Thoracic aorta (tissue), 2 donors: ENCODE results near the gene TXNRD2. TPM values are rescaled to one million over a fixed set of nuclear protein-coding genes. Genes with fewer than 3 reads are reported as not detected.

Experiments
- ATAC-seq: fragments of 150-250 bp; one replicate; pipeline ENCODE4 v1.8.0; 2017; ENCODE audit warnings: low read depth; ENCODE audit not compliant: insufficient number of reproducible peaks, low FRiP score
- DNase-seq: peaks from one replicate; pipeline ENCODE4 v3.0.0-alpha.2; 2020; ENCODE audit warnings: low spot score
- H3K27ac ChIP-seq, 2 donors: fragments of 200-600 bp; sonication (generic); 1 replicate in 1 of 2; 2 replicates in 1 of 2; pipeline ENCODE4 v1.5.1; 2016; ENCODE audit warnings: mild to moderate bottlenecking in 2 of 2, moderate library complexity in 2 of 2
- H3K27me3 ChIP-seq: fragments of 200-600 bp; sonication (generic); replicated peaks from 2 replicates; pipeline ENCODE4 v1.6.0; 2016; ENCODE audit warnings: mild to moderate bottlenecking; ENCODE audit not compliant: insufficient read depth
- H3K36me3 ChIP-seq: fragments of 200-600 bp; sonication (generic); one replicate; pipeline ENCODE4 v1.5.1; 2016
- H3K4me1 ChIP-seq, 2 donors: fragments of 200-600 bp; sonication (generic); 1 replicate in 1 of 2; 2 replicates in 1 of 2; pipeline versions ENCODE4 v1.5.1 to v1.6.0; 2016; ENCODE audit warnings: low read depth in 2 of 2, mild to moderate bottlenecking in 1 of 2; ENCODE audit not compliant: control insufficient read depth in 1 of 2
- H3K4me3 ChIP-seq: fragments of 200-600 bp; sonication (generic); 2 replicates; pipeline ENCODE4 v1.5.1; 2016; ENCODE audit warnings: mild to moderate bottlenecking
- H3K9me3 ChIP-seq: fragments of 200-600 bp; sonication (generic); 2 replicates; pipeline ENCODE4 v1.5.1; 2016
- total RNA-seq, 2 donors: library from RNA; depleted of rRNA; stranded (reverse); fragments of >200 nt; gene quantifications; one replicate each; pipeline versions ENCODE4 v1.1.0 to v1.2.3, GENCODE V29; 2016
- TF ChIP-seq, protein P1 (sequence below): fragments of 200-600 bp; sonication (generic); IDR thresholded peaks from one replicate; pipeline ENCODE4 v1.5.1; 2019; ENCODE audit warnings: antibody characterized with exemption

TXNRD2 gene
- total RNA-seq, 2 donors from 2014 or later, result 27.4 to 37.6 TPM

DNA sequence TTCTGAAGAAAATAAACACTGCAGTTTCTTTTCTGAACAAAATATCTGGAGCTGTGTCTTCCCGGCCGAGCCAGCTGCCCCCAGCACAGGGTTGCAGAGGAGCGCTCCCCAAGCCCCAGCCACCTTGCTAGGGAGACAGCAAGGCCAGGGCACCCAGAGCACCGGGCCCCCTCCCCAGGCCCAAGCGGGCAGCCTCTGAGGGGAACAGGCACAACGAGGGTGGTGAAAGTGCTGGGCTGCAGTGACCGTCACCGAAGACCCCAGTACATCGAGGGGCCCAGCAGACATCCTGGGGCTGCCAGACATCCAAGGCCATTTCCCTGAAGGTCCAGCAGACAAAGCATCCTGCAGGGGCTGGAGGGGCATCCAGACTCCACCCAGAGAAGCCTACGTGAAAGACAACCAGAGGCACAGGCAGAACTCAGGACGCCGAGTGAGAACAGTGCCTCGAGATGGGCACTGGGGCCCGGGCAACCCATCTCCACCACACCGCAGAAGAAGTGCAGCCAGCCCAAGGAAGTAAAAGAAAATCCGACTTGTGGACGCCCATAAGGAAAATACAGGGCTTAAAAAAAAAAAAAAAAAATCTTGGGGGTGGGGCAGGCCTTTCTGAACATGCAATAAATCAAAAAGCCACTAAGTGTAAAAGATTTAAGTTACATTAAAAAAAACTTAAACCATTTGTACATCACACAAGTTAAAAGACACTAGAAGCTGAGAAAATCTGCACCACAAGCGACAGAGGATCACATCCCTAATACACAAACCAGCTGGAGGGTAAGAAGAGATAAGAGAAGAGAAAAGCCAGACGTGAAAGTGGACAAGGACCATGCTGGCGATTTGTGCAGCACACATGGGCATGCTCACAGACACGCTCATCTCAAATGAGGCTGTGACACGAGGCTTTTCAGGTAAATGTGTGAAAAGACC lies 36.0 kb downstream of the TXNRD2 start:
- Histone ChIP-seq H3K36me3 (peaks cover 5% of the 10 kb centered on the region), H3K27me3 (no peaks in the 10 kb centered on the region), H3K4me3 (no peak overlapping the region), H3K9me3 (no peaks in the 10 kb centered on the region), H3K27ac (no peak overlapping the region), H3K4me1 (no peaks in the 10 kb centered on the region)
- no peak for DNase-seq
- no peak for ATAC-seq
- TF ChIP-seq, protein P1, sequence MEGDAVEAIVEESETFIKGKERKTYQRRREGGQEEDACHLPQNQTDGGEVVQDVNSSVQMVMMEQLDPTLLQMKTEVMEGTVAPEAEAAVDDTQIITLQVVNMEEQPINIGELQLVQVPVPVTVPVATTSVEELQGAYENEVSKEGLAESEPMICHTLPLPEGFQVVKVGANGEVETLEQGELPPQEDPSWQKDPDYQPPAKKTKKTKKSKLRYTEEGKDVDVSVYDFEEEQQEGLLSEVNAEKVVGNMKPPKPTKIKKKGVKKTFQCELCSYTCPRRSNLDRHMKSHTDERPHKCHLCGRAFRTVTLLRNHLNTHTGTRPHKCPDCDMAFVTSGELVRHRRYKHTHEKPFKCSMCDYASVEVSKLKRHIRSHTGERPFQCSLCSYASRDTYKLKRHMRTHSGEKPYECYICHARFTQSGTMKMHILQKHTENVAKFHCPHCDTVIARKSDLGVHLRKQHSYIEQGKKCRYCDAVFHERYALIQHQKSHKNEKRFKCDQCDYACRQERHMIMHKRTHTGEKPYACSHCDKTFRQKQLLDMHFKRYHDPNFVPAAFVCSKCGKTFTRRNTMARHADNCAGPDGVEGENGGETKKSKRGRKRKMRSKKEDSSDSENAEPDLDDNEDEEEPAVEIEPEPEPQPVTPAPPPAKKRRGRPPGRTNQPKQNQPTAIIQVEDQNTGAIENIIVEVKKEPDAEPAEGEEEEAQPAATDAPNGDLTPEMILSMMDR, result no peak

DNA sequence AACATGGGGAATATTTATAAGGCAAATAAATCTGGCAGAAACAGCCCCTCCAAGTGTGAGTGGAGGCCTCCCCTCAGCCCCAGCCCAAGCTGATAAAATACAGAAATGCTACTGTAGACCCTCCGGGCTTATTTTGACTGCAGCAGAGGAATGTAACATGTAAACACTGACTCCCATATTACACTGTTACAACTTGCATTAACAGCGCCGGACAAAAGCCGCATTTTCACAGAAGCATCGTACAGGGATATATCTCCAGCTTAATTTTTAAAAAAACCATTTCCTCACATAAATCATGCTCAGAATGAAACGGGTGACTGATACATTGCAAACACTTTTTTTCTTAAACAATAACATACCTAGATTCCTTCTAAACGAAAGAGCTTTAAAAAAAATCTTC lies 36.7 kb downstream of the TXNRD2 start:
- Histone ChIP-seq H3K27me3 (no peaks in the 10 kb centered on the region), H3K36me3 (peaks cover 5% of the 10 kb centered on the region), H3K4me1 (no peaks in the 10 kb centered on the region), H3K9me3 (no peaks in the 10 kb centered on the region), H3K27ac (no peak overlapping the region), H3K4me3 (no peak overlapping the region)
- ATAC-seq (no peak), DNase-seq (no peak)
- TF ChIP-seq, protein P1, result no peak

DNA sequence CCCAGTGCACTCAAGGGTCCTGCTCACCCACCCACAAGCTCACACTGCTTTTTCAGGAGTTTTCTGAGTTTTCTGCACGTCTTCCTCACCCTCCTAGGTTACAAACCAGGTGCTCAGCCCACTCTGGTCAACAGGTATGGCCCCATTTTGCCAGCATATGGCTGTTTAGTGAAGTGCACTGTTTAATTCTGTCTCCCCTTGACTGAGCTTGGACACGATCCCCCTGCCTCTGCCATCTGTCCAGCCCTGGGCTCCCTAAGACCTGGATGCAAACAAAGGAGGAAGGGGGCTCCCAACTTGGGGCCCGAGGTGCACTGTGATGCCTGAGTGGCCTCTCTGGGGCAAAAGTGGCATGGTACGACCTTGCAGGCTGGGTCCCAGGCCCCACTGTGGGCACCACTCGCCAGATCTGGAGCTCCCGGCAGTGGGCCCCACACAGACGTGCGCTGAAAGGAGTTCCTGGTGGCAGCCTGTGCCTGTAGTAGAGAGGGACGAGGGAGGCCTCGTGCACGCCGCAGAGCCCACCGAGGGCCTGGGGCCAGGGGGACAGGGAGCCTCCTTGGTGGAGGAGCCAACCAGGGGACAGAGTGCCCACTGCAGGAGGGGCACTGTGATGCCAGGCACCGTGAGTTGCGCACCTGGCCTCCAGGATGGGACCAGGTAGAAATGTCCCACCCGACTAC lies 37.3 kb downstream of the TXNRD2 start:
- H3K4me1 ChIP-seq, result no peaks in the 10 kb centered on the region
- TF ChIP-seq, protein P1, result no peak
- H3K9me3 ChIP-seq, result no peaks in the 10 kb centered on the region
- H3K4me3 ChIP-seq, result no peak overlapping the region
- no peak for DNase-seq
- peaks cover 5% of the 10 kb centered on the region for H3K36me3 ChIP-seq
- ATAC-seq, result no peak
- H3K27ac ChIP-seq, result no peak overlapping the region
- H3K27me3 ChIP-seq, result no peaks in the 10 kb centered on the region

DNA sequence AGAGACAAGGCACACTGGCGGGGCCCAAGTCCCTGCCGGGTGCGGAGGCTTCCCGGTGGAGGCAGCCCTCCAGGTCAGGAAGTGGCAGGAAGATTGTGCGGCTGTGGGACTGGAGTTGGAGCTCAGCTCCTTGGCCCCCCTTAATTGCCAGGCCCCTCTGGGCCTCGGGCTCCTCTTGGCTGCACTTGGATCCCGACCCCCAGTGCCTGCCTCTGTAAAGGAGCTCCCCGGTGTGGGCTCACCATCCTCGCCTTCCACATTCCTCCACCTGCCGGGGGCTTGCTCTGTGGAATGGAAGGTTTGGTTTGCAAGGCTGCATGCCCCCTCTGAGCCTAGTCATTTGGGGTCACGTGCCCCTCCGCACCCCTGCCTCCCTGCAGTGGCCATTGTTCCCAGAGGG lies 38.1 kb downstream of the TXNRD2 start:
- no peaks in the 10 kb centered on the region for H3K4me1 ChIP-seq
- no peak overlapping the region for H3K4me3 ChIP-seq
- peaks cover 12% of the 10 kb centered on the region for H3K36me3 ChIP-seq
- no peak for DNase-seq
- H3K9me3 ChIP-seq, result no peaks in the 10 kb centered on the region
- ATAC-seq, result no peak
- no peak overlapping the region for H3K27ac ChIP-seq
- H3K27me3 ChIP-seq, result no peaks in the 10 kb centered on the region
- TF ChIP-seq, protein P1, result no peak

DNA sequence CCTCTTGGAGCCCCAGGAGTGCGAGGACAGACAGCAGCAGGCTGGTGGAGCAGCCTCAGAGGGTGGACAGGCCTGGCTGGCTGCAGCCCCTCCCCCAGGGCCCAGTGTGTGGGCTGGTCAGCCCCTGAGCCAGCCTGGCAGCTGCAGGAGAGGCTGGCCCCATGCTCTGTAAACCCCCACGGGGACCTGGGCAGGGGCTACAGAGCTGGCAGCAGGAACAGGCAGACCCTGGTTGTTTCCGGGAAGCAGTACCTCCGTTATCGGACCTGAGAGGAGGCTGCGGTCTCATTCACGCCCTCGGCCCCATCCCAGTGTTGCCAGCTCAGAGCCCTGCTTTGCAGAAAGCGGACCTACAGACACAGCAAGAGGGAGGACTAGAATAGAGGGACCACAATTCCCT lies 38.6 kb downstream of the TXNRD2 start:
- H3K4me3 ChIP-seq, result no peak overlapping the region
- peaks cover 12% of the 10 kb centered on the region for H3K36me3 ChIP-seq
- ATAC-seq, result no peak
- TF ChIP-seq, protein P1, result no peak
- no peaks in the 10 kb centered on the region for H3K4me1 ChIP-seq
- DNase-seq, result no peak
- H3K27ac ChIP-seq, result no peak overlapping the region
- no peaks in the 10 kb centered on the region for H3K9me3 ChIP-seq
- H3K27me3 ChIP-seq, result no peaks in the 10 kb centered on the region
